Neural cell (in vitro differentiated cells): ENCODE results near the gene DPP10.

ENCODE experiments used
- CTCF ChIP-seq: fragments of 450-650 bp; IDR thresholded peaks from 2 replicates; pipeline ENCODE4 v1.5.1; 2014; ENCODE audit warnings: antibody characterized with exemption, mild to moderate bottlenecking, moderate library complexity; ENCODE audit not compliant: poor library complexity, severe bottlenecking
- MXI1 ChIP-seq: fragments of 450-650 bp; conservative IDR thresholded peaks from 2 replicates; pipeline ENCODE4 v1.6.1; 2014; ENCODE audit warnings: antibody characterized with exemption, mild to moderate bottlenecking; ENCODE audit not compliant: poor library complexity, severe bottlenecking
- POLR2AphosphoS5 ChIP-seq: IDR thresholded peaks from 2 replicates; pipeline ENCODE4 v1.6.1; 2012
- TAF1 ChIP-seq: IDR thresholded peaks from 2 replicates; pipeline ENCODE4 v1.6.1; 2012; ENCODE audit warnings: low read depth

DNA sequence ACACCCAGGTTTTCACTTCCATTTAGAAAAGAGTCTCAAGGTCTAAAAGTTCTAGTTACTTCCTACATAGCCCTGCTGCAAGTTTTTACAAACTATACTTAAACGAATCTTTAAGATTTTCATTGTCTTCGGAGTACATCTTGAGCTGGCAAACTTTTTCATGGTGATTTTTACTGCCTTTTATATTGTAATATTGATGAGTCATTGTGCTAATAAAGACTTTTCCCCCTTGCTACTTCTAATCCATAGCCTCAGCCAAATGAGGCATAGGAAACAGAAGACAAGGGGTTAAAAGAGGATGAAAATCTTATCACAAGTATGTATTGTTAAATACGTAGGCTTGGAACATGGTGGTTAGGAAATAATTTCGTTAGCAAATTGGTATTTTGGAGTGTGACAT lies 4.1 kb downstream of the DPP10 start:
- no peak for TF ChIP-seq CTCF
- TF ChIP-seq MXI1 = no peak
- no peak for TF ChIP-seq TAF1
- TF ChIP-seq POLR2AphosphoS5 = no peak
